Endothelial cell of umbilical vein (primary cell): ENCODE measurements around the gene RAB20.

Source experiments
- EZH2 ChIP-seq: IDR thresholded peaks from 2 replicates; pipeline ENCODE4 v1.6.1; 2012; ENCODE audit warnings: borderline replicate concordance, low read depth, mild to moderate bottlenecking, moderate library complexity, low read length, inconsistent platforms; ENCODE audit not compliant: severe bottlenecking
- GATA2 ChIP-seq: IDR thresholded peaks from 2 replicates; pipeline ENCODE4 v1.7.0; 2011; ENCODE audit warnings: low read depth, mild to moderate bottlenecking, moderate library complexity, mixed read lengths, low read length; ENCODE audit not compliant: insufficient read length, insufficient read depth
- JUN ChIP-seq: IDR thresholded peaks from 2 replicates; pipeline ENCODE4 v1.6.1; 2011; ENCODE audit warnings: borderline replicate concordance, low read depth; ENCODE audit not compliant: insufficient read length, insufficient read depth
- MYC ChIP-seq: IDR thresholded peaks from one replicate; pipeline ENCODE4 v1.6.1; 2011; ENCODE audit warnings: mild to moderate bottlenecking, low read depth, low read length
- POLR2A ChIP-seq: IDR thresholded peaks from 2 replicates; pipeline ENCODE4 v1.6.1; 2012; ENCODE audit warnings: low read depth, mild to moderate bottlenecking, control low read depth, low read length
- TF ChIP-seq, protein P1 (sequence below), 2 donors: IDR thresholded peaks; 1 replicate in 1 of 2; 2 replicates in 1 of 2; pipeline ENCODE4 v1.5.1; 2011; ENCODE audit warnings: low read length in 2 of 2, mild to moderate bottlenecking in 2 of 2, moderate library complexity in 2 of 2, control low read depth in 1 of 2, inconsistent platforms in 1 of 2, low read depth in 1 of 2; ENCODE audit not compliant: insufficient read depth in 1 of 2; ENCODE audit errors: extremely low read depth in 1 of 2
- TF ChIP-seq, protein P2 (sequence below): IDR thresholded peaks from 2 replicates; pipeline ENCODE4 v1.6.1; 2011; ENCODE audit not compliant: insufficient read depth, insufficient read length

DNA sequence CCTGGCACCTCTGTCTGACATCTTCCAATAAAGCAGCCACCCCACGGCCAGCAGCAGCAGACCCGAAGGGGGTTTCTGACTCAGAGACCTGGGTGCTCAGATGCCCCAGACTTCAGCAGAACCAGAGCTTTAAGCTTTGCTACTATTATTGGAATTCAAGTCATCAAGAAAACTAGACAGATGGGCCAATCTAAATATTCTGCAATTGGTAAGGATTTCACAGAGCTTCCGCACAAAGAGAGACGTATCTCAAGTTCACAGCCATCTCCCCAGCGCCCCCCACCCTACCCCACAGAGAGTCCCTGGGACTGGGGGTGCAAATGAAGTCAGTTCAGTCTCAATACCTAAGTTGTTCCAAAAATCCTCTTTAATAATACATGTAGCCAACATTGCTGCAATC lies 38.8 kb downstream of the RAB20 start:
- TF ChIP-seq, protein P1, sequence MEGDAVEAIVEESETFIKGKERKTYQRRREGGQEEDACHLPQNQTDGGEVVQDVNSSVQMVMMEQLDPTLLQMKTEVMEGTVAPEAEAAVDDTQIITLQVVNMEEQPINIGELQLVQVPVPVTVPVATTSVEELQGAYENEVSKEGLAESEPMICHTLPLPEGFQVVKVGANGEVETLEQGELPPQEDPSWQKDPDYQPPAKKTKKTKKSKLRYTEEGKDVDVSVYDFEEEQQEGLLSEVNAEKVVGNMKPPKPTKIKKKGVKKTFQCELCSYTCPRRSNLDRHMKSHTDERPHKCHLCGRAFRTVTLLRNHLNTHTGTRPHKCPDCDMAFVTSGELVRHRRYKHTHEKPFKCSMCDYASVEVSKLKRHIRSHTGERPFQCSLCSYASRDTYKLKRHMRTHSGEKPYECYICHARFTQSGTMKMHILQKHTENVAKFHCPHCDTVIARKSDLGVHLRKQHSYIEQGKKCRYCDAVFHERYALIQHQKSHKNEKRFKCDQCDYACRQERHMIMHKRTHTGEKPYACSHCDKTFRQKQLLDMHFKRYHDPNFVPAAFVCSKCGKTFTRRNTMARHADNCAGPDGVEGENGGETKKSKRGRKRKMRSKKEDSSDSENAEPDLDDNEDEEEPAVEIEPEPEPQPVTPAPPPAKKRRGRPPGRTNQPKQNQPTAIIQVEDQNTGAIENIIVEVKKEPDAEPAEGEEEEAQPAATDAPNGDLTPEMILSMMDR (IDR thresholded peaks at IDR 0.05; ENCODE audit: extremely low read depth in 1 of 2, insufficient read depth in 1 of 2, low read depth in 1 of 2, low read length in 2 of 2): no peak
- no peak for TF ChIP-seq JUN
- no peak for TF ChIP-seq EZH2
- TF ChIP-seq POLR2A: no peak
- TF ChIP-seq MYC: no peak
- TF ChIP-seq, protein P2, sequence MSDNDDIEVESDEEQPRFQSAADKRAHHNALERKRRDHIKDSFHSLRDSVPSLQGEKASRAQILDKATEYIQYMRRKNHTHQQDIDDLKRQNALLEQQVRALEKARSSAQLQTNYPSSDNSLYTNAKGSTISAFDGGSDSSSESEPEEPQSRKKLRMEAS: no peak
- no peak for TF ChIP-seq GATA2
